Glutamatergic neuron (in vitro differentiated cells): ENCODE measurements around the gene RPTOR. TPM values are rescaled to one million over a fixed set of nuclear protein-coding genes. Genes with fewer than 3 reads are reported as not detected.

ENCODE experiments used
- DNase-seq: peaks from one replicate; pipeline ENCODE4 v3.0.0; 2022
- H3K27ac Mint-ChIP-seq: one replicate; pipeline ENCODE4 v1.8.0; 2020; ENCODE audit warnings: mild to moderate bottlenecking, mixed read lengths, inconsistent platforms; ENCODE audit not compliant: unreplicated experiment
- H3K27me3 Mint-ChIP-seq: one replicate; pipeline ENCODE4 v1.8.0; 2020; ENCODE audit warnings: mild to moderate bottlenecking, moderate library complexity, mixed read lengths, inconsistent platforms; ENCODE audit not compliant: unreplicated experiment
- H3K36me3 Mint-ChIP-seq: one replicate; pipeline ENCODE4 v1.8.0; 2020; ENCODE audit warnings: mild to moderate bottlenecking, mixed read lengths, inconsistent platforms; ENCODE audit not compliant: unreplicated experiment
- H3K4me1 Mint-ChIP-seq: one replicate; pipeline ENCODE4 v1.8.0; 2020; ENCODE audit warnings: mild to moderate bottlenecking, low read depth, mixed read lengths, inconsistent platforms; ENCODE audit not compliant: unreplicated experiment
- H3K4me3 Mint-ChIP-seq: one replicate; pipeline ENCODE4 v1.8.0; 2020; ENCODE audit warnings: mild to moderate bottlenecking, mixed read lengths, inconsistent platforms; ENCODE audit not compliant: unreplicated experiment
- H3K9me3 Mint-ChIP-seq: one replicate; pipeline ENCODE4 v1.8.0; 2020; ENCODE audit warnings: mild to moderate bottlenecking, moderate library complexity, mixed read lengths, inconsistent platforms; ENCODE audit not compliant: unreplicated experiment
- CTCF ChIP-seq: fragments of 200-600 bp; sonication (generic); IDR thresholded peaks from one replicate; pipeline ENCODE4 v1.5.0; 2021; ENCODE audit not compliant: partially characterized antibody, unreplicated experiment
- total RNA-seq: library from RNA; stranded (reverse); fragmentation: NEBNext Ultra II Directional; extraction: Animal tissue kit (Norgen Biotek cat#: 25700); gene quantifications from one replicate; pipeline ENCODE4 v1.2.1, GENCODE V29; 2021; ENCODE audit not compliant: unreplicated experiment

Gene RPTOR
- total RNA-seq, 1 donor from 2014 or later = 39.8 TPM

- TF ChIP-seq CTCF = no peak
- DNase-seq = no peak
- Mint-ChIP-seq H3K27ac (peak overlapping the region; percentile 67), H3K4me1 (peaks cover 36% of the 10 kb centered on the region), H3K27me3 (peaks cover 1% of the 10 kb centered on the region), H3K36me3 (peaks cover 4% of the 10 kb centered on the region), H3K9me3 (peaks cover 8% of the 10 kb centered on the region), H3K4me3 (peak overlapping the region; percentile 54)
Observed at GRCh38 chr17:80774643-80775281, 230.1 kb downstream of the RPTOR start.

GRCh38 chr17:80775863-80776262, 231.2 kb downstream of the RPTOR start:
- Mint-ChIP-seq H3K27me3 (peaks cover 5% of the 10 kb centered on the region), H3K36me3 (peaks cover 4% of the 10 kb centered on the region), H3K27ac (no peak overlapping the region), H3K4me3 (no peak overlapping the region), H3K9me3 (peaks cover 8% of the 10 kb centered on the region), H3K4me1 (peaks cover 40% of the 10 kb centered on the region)
- no peak for TF ChIP-seq CTCF
- DNase-seq = no peak

GRCh38 chr17:80777274-80777673, 232.6 kb downstream of the RPTOR start:
- H3K27ac Mint-ChIP-seq = no peak overlapping the region
- no peak for DNase-seq
- H3K4me3 Mint-ChIP-seq = no peak overlapping the region
- peaks cover 5% of the 10 kb centered on the region for H3K9me3 Mint-ChIP-seq
- H3K36me3 Mint-ChIP-seq = peaks cover 4% of the 10 kb centered on the region
- H3K27me3 Mint-ChIP-seq = peaks cover 5% of the 10 kb centered on the region
- H3K4me1 Mint-ChIP-seq = peaks cover 46% of the 10 kb centered on the region
- TF ChIP-seq CTCF = no peak

- Mint-ChIP-seq H3K4me1 (peaks cover 37% of the 10 kb centered on the region), H3K9me3 (peaks cover 5% of the 10 kb centered on the region), H3K4me3 (no peak overlapping the region), H3K27me3 (peaks cover 5% of the 10 kb centered on the region), H3K36me3 (peaks cover 4% of the 10 kb centered on the region), H3K27ac (no peak overlapping the region)
- TF ChIP-seq CTCF = no peak
- no peak for DNase-seq
Observed at GRCh38 chr17:80778716-80779115, 234.1 kb downstream of the RPTOR start.

- peaks cover 4% of the 10 kb centered on the region for H3K36me3 Mint-ChIP-seq
- no peak overlapping the region for H3K4me3 Mint-ChIP-seq
- DNase-seq = no peak
- TF ChIP-seq CTCF = no peak
- H3K27me3 Mint-ChIP-seq = peaks cover 5% of the 10 kb centered on the region
- H3K9me3 Mint-ChIP-seq = peaks cover 4% of the 10 kb centered on the region
- H3K27ac Mint-ChIP-seq = no peak overlapping the region
- H3K4me1 Mint-ChIP-seq = peaks cover 32% of the 10 kb centered on the region
Observed at GRCh38 chr17:80779336-80779735, 234.7 kb downstream of the RPTOR start.
